Activated naive CD4-positive, alpha-beta T cell treated with anti-CD3 and anti-CD28 coated beads, Interleukin-2, amount 10 ng/mL, durations not matched to agents 7 days and 5 days (primary cell): Measurements from ENCODE around the gene TOPAZ1.

Experiments
- CTCF ChIA-PET: fragments of 350-600 bp; sonication (Branson Sonifier 250); formaldehyde crosslinking; loops from one replicate; lab custom pipeline; 2021; ENCODE audit warnings: antibody characterized with exemption; lab: Charles Lee
- DNase-seq: peaks from one replicate; pipeline ENCODE4 v3.0.0-alpha.2; 2020
- H3K27ac Mint-ChIP-seq: one replicate; pipeline ENCODE4 v1.8.0; 2021; ENCODE audit warnings: mild to moderate bottlenecking, moderate library complexity, mixed read lengths
- H3K27me3 Mint-ChIP-seq: one replicate; pipeline ENCODE4 v1.8.0; 2021; ENCODE audit warnings: mild to moderate bottlenecking, mixed read lengths
- H3K36me3 Mint-ChIP-seq: one replicate; pipeline ENCODE4 v1.8.0; 2021; ENCODE audit warnings: mixed read lengths
- H3K4me1 Mint-ChIP-seq: one replicate; pipeline ENCODE4 v1.8.0; 2021; ENCODE audit warnings: mixed read lengths
- H3K4me3 Mint-ChIP-seq: one replicate; pipeline ENCODE4 v1.8.0; 2021; ENCODE audit warnings: mild to moderate bottlenecking, moderate library complexity, mixed read lengths
- H3K9me3 Mint-ChIP-seq: one replicate; pipeline ENCODE4 v1.8.0; 2021; ENCODE audit warnings: mixed read lengths

The TOPAZ1 gene

DNA sequence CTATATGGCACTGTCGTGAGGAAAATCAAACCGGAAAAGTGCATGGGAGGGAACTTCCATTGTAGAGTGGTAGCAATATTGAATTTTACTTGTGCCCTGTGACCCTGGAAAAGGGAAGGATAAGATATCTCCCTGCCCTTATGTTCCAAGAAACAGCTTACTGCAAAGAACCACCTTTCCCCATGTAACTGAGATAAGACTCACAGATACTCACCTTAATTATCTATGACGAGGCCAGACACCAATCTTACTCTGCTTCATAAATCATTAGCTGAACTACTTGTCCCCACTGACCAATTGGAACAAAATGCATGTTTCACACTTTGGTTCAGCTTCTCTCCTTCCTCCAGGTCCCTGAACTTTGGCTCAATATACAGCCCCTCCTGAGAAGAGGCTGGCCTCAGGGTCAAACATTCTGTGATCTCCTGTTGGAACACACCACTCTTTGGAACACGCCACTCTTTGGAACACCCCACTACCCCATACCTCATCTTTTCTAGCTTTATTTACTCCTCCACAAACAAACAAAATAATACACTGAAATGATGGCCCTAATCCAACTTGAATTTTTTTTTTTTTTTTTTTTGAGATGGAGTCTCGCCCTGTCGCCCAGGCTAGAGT is 6.9 kb upstream of the TOPAZ1 start:
- Mint-ChIP-seq H3K36me3 (no peaks in the 10 kb centered on the region), H3K27me3 (peaks cover 6% of the 10 kb centered on the region), H3K4me3 (no peak overlapping the region), H3K27ac (no peak overlapping the region), H3K9me3 (no peaks in the 10 kb centered on the region), H3K4me1 (peaks cover 11% of the 10 kb centered on the region)
- no peak for DNase-seq
- CTCF ChIA-PET: interaction anchor here (0.9 to 2.0 kb wide), 3 partner anchors 12 to 379 kb away, joined by 4 to 9 read pairs (median 6); no protein-coding TSS in a partner anchor

- Mint-ChIP-seq H3K27me3 (peaks cover 6% of the 10 kb centered on the region), H3K27ac (no peak overlapping the region), H3K4me1 (peaks cover 11% of the 10 kb centered on the region), H3K4me3 (no peak overlapping the region), H3K36me3 (no peaks in the 10 kb centered on the region), H3K9me3 (no peaks in the 10 kb centered on the region)
- peak; percentile 65 for DNase-seq
- CTCF ChIA-PET: interaction anchor here (0.7 to 2.0 kb wide), 4 partner anchors 16 to 380 kb away, joined by 3 to 9 read pairs (median 6); no protein-coding TSS in a partner anchor
These were observed 5.8 kb upstream of the TOPAZ1 start for GRCh38 chr3:44235604-44236484.

DNA sequence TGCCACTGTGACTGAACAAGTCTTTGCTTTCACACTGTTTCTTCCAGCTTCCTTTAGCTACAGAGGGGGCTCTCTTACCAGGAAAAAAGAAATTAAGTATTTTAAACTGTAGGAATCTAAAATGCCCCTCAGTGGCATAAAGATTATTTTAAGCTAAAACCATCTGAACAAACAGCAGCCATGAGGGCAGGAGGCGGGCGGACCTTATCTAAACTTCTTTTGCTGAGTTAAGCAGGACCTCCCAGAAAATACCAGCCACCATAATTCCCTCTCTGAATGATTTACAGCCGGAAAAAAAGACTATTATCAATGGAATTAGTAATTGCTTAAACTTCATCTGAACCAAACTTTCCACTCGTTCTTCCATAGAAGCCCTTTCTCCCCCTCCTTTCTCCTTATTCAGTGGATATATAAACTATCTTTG is 5.2 kb upstream of the TOPAZ1 start:
- no peak for DNase-seq
- H3K9me3 Mint-ChIP-seq: no peaks in the 10 kb centered on the region
- no peaks in the 10 kb centered on the region for H3K36me3 Mint-ChIP-seq
- H3K4me1 Mint-ChIP-seq: peaks cover 11% of the 10 kb centered on the region
- H3K27me3 Mint-ChIP-seq: peaks cover 6% of the 10 kb centered on the region
- CTCF ChIA-PET: no interaction called here
- no peak overlapping the region for H3K27ac Mint-ChIP-seq
- H3K4me3 Mint-ChIP-seq: no peak overlapping the region

GRCh38 chr3:44237161-44237560 is 4.5 kb upstream of the TOPAZ1 start:
- no peaks in the 10 kb centered on the region for H3K36me3 Mint-ChIP-seq
- no peak overlapping the region for H3K4me3 Mint-ChIP-seq
- H3K4me1 Mint-ChIP-seq: peaks cover 11% of the 10 kb centered on the region
- no peaks in the 10 kb centered on the region for H3K9me3 Mint-ChIP-seq
- peaks cover 6% of the 10 kb centered on the region for H3K27me3 Mint-ChIP-seq
- CTCF ChIA-PET: no interaction called here
- DNase-seq: no peak
- no peak overlapping the region for H3K27ac Mint-ChIP-seq

- Mint-ChIP-seq H3K9me3 (no peaks in the 10 kb centered on the region), H3K4me1 (peaks cover 7% of the 10 kb centered on the region), H3K4me3 (no peak overlapping the region), H3K27me3 (peaks cover 6% of the 10 kb centered on the region), H3K27ac (no peak overlapping the region), H3K36me3 (no peaks in the 10 kb centered on the region)
- CTCF ChIA-PET: interaction anchor here (1.4 kb wide), 1 partner anchor 123 kb away, joined by 3 read pairs; no protein-coding TSS in a partner anchor
- DNase-seq: no peak
These were observed 4.0 kb upstream of the TOPAZ1 start for GRCh38 chr3:44237665-44238064.

DNA sequence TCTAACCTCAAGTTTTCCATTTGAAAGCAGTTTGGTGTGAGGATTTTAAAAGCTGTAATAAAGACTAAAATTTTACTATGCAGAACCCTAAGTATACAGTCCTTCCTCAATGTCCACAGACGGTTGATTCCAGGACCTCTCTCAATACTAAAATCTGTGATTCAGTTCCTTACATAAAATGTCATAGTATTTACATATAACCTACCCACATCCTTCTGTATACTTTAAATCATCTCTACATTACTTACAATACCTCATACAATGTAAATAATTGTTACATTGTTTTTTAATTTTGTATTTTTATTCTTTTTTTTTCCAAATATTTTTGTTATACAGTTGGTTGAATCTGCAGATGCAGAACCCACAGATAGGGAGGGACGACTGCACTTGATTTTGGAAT is 2.8 kb upstream of the TOPAZ1 start:
- H3K4me3 Mint-ChIP-seq: no peak overlapping the region
- no peaks in the 10 kb centered on the region for H3K36me3 Mint-ChIP-seq
- CTCF ChIA-PET: interaction anchor here (0.6 to 1.4 kb wide), 2 partner anchors 72 to 124 kb away, joined by 3 read pairs; no protein-coding TSS in a partner anchor
- no peak for DNase-seq
- H3K27me3 Mint-ChIP-seq: peaks cover 6% of the 10 kb centered on the region
- H3K4me1 Mint-ChIP-seq: peaks cover 6% of the 10 kb centered on the region
- no peaks in the 10 kb centered on the region for H3K9me3 Mint-ChIP-seq
- H3K27ac Mint-ChIP-seq: no peak overlapping the region

GRCh38 chr3:44240061-44240460 is 1.6 kb upstream of the TOPAZ1 start:
- peaks cover 6% of the 10 kb centered on the region for H3K27me3 Mint-ChIP-seq
- H3K4me3 Mint-ChIP-seq: no peak overlapping the region
- H3K27ac Mint-ChIP-seq: no peak overlapping the region
- H3K36me3 Mint-ChIP-seq: no peaks in the 10 kb centered on the region
- DNase-seq: no peak
- peaks cover 6% of the 10 kb centered on the region for H3K4me1 Mint-ChIP-seq
- CTCF ChIA-PET: no interaction called here
- no peaks in the 10 kb centered on the region for H3K9me3 Mint-ChIP-seq

- no peaks in the 10 kb centered on the region for H3K9me3 Mint-ChIP-seq
- no peak for DNase-seq
- CTCF ChIA-PET: no interaction called here
- no peak overlapping the region for H3K4me3 Mint-ChIP-seq
- H3K27ac Mint-ChIP-seq: no peak overlapping the region
- H3K27me3 Mint-ChIP-seq: peaks cover 3% of the 10 kb centered on the region
- no peaks in the 10 kb centered on the region for H3K36me3 Mint-ChIP-seq
- no peaks in the 10 kb centered on the region for H3K4me1 Mint-ChIP-seq
These were observed 1.0 kb downstream of the TOPAZ1 start for GRCh38 chr3:44242721-44243120.

GRCh38 chr3:44248152-44248551 is 6.5 kb downstream of the TOPAZ1 start:
- Mint-ChIP-seq H3K36me3 (peaks cover 2% of the 10 kb centered on the region), H3K4me3 (no peak overlapping the region), H3K27ac (no peak overlapping the region), H3K4me1 (no peaks in the 10 kb centered on the region), H3K27me3 (peaks cover 8% of the 10 kb centered on the region), H3K9me3 (peaks cover 5% of the 10 kb centered on the region)
- DNase-seq: no peak
- CTCF ChIA-PET: no interaction called here

- no peak overlapping the region for H3K4me3 Mint-ChIP-seq
- peaks cover 5% of the 10 kb centered on the region for H3K9me3 Mint-ChIP-seq
- peaks cover 8% of the 10 kb centered on the region for H3K27me3 Mint-ChIP-seq
- no peaks in the 10 kb centered on the region for H3K4me1 Mint-ChIP-seq
- no peak overlapping the region for H3K27ac Mint-ChIP-seq
- CTCF ChIA-PET: interaction anchor here (1.2 kb wide), 1 partner anchor 8 kb away, joined by 3 read pairs; no protein-coding TSS in a partner anchor
- DNase-seq: no peak
- peaks cover 2% of the 10 kb centered on the region for H3K36me3 Mint-ChIP-seq
These were observed 10.8 kb downstream of the TOPAZ1 start for GRCh38 chr3:44252332-44252959.

GRCh38 chr3:44259404-44259803 is 17.7 kb downstream of the TOPAZ1 start:
- CTCF ChIA-PET: no interaction called here
- H3K4me1 Mint-ChIP-seq: no peaks in the 10 kb centered on the region
- no peak overlapping the region for H3K4me3 Mint-ChIP-seq
- DNase-seq: no peak
- no peaks in the 10 kb centered on the region for H3K36me3 Mint-ChIP-seq
- no peak overlapping the region for H3K27ac Mint-ChIP-seq
- H3K9me3 Mint-ChIP-seq: no peaks in the 10 kb centered on the region
- no peaks in the 10 kb centered on the region for H3K27me3 Mint-ChIP-seq

DNA sequence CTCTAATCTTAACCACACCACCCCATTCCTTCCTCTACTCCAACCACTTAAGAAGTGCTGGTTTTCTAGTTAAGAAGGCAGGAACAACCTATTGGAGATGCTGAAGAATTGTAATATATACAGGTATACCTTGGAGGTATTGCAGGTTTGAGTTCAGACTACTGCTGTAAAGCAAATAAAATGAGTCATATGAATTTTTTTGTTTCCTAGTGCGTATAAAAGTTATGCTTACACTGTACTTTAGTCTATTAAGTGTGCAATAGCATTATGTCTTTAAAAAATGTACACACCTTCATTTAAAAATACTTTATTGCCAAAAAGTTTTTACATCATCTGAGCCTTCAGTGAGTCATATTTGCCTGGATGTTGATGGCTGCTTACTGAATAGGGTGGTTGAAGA is 22.5 kb downstream of the TOPAZ1 start:
- Mint-ChIP-seq H3K27ac (no peak overlapping the region), H3K4me1 (no peaks in the 10 kb centered on the region), H3K9me3 (no peaks in the 10 kb centered on the region), H3K27me3 (no peaks in the 10 kb centered on the region), H3K36me3 (no peaks in the 10 kb centered on the region), H3K4me3 (no peak overlapping the region)
- DNase-seq: no peak
- CTCF ChIA-PET: no interaction called here

DNA sequence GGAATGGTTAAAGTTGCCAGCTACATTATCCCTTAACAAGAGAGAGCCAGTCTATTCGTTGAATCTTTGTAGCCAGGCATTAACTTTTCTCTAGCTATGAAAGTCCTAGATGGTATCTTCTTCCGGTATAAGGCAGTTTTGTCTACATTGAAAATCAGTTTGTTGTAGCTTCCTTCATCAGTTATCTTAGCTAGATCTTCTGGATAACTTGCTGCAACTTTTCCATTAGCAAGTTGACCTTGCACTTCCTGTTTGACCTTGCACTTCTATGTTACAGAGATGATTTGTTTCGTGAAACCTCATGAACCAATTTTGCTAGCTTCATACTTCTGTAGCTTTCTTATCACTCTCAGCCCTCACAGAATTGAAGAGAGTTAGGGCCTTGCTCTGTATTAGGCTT is 24.1 kb downstream of the TOPAZ1 start:
- CTCF ChIA-PET: no interaction called here
- H3K27me3 Mint-ChIP-seq: no peaks in the 10 kb centered on the region
- peak overlapping the region; percentile 16 for H3K27ac Mint-ChIP-seq
- H3K9me3 Mint-ChIP-seq: no peaks in the 10 kb centered on the region
- no peaks in the 10 kb centered on the region for H3K36me3 Mint-ChIP-seq
- H3K4me1 Mint-ChIP-seq: no peaks in the 10 kb centered on the region
- DNase-seq: no peak
- H3K4me3 Mint-ChIP-seq: no peak overlapping the region

GRCh38 chr3:44272191-44272590 is 30.5 kb downstream of the TOPAZ1 start:
- H3K36me3 Mint-ChIP-seq: no peaks in the 10 kb centered on the region
- H3K9me3 Mint-ChIP-seq: no peaks in the 10 kb centered on the region
- DNase-seq: no peak
- H3K27me3 Mint-ChIP-seq: no peaks in the 10 kb centered on the region
- no peak overlapping the region for H3K4me3 Mint-ChIP-seq
- CTCF ChIA-PET: no interaction called here
- no peaks in the 10 kb centered on the region for H3K4me1 Mint-ChIP-seq
- no peak overlapping the region for H3K27ac Mint-ChIP-seq
